CD4-positive, alpha-beta T cell treated with Interleukin-4 for 1 hour (primary cell): ENCODE results near the gene DLX3.
"Not testable (repeated sequence)": the region's sequence is repeated elsewhere in the genome, so short reads cannot be mapped to it uniquely, and the experiment has no call there.

Experiments used
- DNase-seq, 2 donors: peaks; one replicate each; pipeline ENCODE4 v3.0.0-alpha.2; 2020 to 2022

The DLX3 gene

DNA sequence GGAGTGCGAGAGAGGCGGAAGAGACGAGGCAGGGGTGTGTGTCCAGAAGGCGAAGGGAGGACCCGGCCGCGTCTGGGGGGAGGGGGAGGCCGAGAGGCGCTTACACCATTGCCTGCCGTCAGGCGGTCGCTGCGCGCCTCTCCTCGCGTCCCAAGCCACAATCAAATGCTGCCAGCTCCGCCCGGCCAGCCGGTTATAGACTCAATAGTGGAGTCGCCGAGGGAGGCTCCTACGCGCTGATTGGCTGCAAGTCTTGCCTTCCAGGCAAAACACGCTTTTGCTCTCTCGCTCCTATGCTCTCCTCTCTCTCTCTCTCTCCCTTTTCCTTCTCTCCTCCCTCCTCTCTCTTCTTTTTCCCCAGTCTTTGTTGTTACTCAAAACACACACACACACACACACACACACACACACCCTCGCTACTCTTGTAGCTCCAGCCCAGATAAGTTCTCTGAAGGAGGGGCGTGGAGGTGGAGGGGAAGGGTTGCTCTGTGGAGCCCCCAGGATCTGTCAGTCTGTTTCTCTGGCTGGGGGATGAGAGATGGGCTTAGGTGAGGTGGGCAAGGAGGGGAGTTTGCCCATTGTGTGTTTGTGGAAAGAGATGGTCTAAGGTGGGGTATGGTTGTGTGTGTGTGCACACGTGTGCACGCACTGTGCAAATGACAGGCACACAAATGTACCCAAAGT lies at the start of gene DLX3:
DLX3 (minus strand) TSS at position 170 of the 684 bp plus-strand sequence. CDS start 226 bp downstream, outside the sequence.
- no peak for DNase-seq

DNA sequence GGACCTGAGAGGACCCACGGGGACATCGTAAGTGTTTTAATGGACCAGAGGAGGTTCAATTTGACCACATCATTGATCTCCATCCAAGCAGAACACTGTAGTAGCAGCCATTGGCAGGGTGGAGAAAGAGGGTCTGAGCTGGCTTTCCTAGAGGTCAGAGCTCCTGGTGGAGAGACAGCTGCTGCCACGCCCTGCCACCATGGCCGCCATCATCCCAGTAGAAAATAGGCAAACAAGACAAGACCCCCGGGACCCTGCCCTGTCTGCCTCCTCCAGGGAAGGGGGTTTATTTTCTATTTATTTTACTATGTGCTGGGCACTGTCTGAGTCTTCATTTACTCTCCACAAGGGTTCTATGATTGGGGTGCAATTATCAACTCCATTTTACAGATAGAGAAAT lies 49.5 kb upstream of the DLX3 start:
- DNase-seq: no peak

DNA sequence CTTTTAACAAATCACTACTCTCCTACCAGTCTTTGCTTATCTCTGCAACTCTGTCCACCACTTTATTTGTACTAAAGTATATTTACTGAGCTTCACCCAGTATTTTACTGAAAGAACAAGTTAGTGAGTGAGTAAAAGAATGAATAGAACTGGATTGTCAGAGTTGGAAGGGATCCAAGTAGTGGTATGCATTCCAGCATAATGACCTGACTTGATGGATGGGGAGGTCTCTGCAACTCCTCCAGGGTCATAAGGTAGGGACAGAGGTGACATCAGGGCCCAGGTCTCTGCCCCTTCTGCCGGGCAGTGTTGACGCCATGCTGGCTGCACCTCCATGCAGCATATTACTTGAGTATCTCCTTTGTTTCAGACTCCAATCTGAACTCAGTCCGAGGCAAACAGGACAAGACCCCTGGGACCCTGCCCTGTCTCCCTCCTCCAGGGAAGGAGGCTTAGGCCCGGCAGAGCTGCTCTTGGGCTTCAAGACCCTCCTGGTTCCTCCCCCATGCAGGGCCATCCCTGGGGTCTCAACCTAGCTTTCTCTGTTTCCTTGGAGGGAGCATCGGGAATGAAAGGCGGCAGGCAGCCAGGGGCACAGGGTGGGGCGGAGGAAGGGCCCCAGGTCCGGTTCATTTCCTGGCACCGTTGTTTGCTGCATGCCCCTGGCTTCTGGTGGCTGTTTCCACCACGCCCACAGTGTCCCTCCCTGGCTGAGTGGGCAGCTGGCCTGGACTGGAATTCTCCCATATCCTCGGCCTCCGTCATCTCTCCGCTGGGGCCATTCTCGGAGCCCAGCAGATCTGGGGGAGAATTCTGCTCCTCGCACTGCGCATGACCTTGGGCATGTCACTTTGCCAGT lies 48.5 kb upstream of the DLX3 start:
- DNase-seq: no peak

DNA sequence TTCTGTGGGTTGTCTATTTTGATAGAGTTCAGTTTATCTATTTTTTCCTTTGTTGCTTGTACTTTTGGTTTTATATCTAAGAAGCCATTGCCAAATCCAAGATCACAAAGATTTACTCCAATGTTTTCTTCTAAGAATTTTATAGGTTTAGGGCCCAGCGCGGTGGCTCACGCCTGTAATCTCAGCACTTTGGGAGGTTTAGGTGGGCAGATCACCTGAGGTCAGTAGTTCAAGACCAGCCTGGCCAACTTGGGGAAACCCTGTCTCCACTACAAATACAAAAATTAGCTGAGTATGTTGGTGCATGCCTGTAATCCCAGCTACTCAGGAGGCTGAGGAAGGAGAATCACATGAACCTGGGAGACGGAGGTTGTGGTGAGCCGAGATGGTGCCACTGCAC lies 47.2 kb upstream of the DLX3 start:
- DNase-seq: no peak

DNA sequence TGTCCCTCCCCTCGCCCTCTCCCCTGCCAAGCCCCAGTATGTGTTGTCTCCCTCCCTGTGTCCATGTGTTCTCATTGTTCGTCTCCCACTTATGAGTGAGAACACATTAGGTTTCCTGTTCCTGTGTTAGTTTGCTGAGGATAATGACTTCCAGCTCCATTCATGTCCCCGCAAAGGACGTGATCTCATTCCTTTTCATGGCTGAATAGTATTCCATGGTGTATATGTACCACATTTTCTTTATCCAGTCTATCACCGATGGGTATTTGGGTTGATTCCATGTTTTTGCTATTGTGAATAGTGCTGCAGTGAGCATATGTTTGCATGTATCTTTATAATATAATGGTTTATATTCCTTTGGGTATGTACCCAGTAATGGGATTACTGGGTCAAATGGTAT lies 45.5 kb upstream of the DLX3 start:
- DNase-seq: not testable (repeated sequence)

DNA sequence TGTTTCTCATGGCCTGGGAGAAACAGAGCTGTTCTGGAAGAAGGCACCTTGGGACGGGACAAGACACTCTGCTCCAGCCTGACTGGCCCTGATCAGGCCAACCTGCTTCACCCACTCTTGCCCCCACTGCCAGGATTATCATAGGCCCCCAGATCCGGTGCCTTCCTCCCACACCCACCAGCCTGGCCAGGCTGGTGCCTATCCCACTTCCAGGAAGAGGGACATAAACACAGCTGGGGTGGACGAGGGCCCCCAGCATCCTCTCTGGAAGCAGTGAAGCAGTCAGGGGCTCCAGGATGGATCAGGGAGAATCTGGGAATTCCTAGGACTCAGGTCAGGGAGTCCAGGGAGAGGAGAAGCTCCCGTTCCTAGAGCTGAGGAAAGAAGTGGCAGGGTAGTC lies 44.0 kb upstream of the DLX3 start:
- no peak for DNase-seq

DNA sequence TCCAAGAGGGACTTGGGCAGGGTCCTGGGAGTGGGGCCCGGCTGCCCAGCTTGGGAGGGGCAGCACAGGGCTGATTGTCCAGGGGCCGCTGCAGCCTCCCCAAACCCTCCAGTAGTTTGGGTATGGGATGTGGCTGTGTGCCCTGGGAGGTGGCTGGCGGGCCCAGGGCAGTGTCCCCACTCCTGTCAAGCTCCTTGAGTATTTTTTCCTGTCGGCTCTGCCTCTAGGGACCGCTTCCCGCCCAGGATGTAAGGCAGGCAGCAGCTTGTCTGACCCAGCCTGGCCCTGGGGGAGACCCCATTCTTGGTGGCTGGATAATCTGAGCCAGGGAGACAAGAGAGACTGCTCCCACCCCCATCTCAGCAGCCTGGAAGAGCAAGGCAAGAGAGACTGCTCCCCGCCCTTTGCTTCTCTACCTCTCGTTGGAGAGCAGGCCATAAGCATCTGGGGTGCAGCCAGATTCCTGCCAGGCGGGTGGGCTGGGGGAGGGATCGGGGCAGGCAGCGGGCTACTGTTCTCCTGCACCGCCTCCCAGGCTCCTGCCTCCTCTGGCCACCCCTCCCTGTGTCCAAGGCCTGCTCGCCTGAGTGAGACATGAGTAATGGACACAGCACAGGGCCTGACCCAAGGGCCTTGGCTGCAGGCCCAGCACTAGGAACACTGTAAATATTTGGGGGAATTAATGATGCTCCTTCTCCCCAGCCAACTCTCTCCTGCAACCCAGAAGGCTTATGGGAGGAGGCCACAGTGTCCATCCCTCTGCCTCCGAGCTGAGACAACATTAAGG lies 42.5 kb upstream of the DLX3 start:
- no peak for DNase-seq

DNA sequence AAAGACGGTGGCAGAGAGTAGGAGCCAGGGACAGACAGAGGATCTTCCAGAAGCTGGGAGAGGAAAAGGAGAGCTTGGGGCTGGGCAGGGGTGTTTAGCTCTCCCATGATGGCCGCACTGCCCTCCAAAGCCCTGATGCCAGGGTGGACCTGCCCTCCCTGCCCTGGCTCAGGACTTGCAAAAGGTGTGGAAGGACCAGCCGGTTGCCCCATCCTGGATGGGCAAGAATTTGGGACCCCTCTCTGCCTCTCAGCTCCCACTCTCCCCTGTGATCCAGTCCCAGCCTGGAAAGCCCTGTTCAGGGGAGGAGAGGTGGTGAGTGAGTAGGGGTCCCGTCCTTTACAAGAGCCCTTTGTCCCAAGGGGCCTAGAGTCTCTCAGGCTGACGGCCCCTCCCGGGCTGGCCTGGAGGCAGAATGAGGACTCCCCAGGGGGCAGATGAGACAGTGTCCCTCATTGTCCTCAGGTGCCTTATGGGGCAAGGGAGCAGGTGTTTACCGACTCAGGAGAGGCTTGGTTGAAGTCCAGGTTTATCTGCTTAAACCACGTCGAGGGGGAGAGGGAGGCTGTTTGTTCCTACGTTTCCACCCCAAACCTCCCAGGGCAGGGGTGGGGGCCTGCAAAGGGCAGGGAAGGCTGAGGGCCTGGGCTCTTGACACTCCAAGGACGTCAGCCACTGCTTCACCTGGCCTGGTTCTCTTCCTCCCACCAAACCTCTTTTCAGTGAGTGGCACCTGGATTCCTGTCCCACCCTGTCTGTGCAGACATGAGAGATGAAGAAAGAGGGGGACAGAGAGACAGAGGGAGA lies 41.6 kb upstream of the DLX3 start:
- DNase-seq: no peak

DNA sequence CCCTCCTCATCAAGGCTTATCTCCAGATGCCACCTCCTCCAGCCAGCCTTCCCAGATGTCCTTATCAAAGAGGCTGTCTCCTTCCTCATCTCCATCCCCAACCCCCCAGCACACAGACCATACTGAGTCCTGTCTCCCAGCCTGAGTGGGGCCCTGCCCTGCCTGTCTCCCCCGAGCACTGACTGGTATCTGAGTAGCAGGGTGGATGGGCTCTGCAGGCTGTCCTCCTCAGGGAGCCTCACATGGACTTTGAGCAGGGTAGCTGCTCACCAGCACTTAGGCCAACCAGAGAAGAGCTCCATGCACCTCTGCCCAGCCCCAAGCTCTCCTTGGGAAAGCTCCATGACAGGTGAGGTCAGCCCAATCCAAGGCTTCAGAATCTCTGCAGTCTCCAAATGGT lies 40.9 kb upstream of the DLX3 start:
- no peak for DNase-seq

DNA sequence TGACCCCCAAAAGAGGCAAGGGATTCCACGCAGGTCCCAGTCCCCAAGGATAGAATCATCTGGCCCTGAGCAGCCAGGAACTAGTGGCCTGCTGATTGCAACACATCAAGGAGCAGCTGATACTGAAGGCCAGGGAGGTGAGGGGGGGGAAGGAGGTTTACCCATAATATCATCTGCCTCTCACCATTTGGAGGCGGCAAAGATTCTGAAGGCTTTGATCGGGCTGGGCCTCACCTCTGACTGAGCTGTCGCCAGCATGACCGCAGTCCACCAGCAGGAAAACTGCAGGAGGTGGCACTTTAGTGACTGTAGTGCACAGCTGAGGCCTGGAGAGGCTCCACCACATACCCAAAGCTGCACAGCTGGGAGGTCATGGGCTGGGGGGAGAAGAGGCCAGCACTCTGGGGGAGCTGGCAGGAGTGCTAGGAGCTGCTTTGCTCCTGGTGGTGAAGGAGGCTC lies 40.4 kb upstream of the DLX3 start:
- DNase-seq: no peak

DNA sequence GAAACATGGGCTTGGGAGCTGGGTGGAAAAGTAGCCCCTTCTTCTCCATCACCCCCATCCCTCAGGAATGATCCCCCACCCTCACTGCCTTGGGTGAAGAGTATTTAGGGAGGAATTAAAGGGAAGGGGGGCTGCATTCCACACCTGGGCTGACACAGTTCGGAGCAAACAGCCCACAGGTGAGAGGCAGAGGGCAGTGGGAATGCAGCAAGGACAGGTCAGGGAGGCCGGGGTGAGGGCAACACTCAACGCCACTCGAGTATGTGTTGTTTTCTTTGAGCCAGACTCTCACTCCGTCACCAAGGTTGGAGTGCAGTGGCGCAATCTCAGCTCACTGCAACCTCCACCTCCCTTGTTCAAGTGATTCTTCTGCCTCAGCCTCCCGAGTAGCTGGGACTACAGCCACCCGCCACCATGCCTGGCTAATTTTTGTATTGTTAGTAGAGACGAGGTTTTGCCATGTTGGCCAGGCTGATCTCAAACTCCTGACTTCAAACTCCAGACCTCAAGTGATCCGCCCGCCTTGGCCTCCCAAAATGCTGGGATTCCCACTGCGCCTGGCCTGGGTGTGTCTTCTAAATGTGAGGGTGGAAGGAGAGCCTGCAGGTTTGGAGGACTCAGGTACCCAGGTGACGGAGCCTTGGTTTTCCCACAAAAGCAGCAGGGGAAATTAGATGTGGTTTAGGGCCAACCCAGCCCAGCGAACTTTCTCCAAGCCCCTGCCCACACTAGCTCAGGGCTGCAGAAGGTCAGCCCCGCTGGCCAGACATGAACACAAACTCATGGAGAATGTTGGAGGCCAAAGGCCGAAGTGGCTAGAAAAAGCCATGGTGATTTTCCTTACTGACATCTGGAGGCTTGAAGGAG lies 39.7 kb upstream of the DLX3 start:
- DNase-seq: no peak

DNA sequence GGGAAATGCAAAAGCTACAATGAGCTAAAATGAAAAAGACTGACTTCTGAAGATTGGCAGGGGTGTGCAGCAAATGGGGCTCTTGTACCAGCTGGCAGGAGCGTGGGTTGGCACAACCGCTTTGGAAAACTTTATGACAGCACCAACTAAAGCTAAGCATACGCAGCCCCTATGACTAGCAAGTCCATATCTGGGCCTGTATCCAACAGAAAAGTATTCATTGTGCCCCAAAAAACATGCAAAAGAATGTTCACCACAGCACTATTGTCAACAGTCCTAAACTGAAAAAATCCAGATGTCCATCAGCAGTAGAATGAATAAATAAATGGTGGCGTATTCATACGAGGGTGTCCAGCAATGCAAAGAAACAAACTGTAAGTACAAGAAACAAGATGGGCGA lies 38.3 kb upstream of the DLX3 start:
- DNase-seq: no peak

DNA sequence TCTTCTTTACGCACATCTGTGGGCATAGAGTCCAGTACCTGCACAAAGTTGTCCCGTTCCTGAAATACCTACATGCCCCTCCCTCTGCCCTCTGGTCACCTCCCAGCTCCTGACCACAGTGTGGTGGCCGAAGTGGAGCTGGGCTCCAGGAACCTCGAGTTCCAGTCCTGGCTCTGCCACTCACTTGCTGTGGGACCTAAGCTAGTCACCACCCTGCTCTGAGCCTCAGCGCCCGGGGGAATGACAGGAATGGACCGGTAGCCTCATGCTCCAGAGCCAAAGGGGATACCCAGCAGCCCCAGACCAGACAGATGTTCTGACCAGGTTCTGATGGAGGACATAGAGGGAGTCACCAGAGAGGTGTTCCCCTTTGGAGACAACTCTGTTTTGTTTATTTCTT lies 34.2 kb upstream of the DLX3 start:
- DNase-seq: no peak

DNA sequence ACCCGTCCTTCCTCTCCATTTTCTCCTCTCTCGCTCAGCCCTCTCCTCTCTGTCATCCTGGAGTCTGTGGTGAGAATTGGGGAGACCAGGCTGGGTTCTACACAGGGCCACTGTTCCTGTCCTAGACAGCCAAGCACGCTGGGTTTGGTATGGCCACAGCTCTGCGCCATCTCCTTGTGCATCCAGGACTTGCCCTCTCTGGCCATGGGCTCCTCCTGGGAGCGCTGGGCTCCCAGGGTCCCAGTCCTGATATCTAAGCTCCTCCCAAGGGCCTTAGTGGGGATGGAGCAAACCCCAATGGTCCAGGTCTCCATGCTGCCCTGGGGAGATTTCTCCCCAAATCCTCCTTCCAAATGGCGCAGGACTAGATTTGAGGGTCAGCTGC lies 33.7 kb upstream of the DLX3 start:
- no peak for DNase-seq

DNA sequence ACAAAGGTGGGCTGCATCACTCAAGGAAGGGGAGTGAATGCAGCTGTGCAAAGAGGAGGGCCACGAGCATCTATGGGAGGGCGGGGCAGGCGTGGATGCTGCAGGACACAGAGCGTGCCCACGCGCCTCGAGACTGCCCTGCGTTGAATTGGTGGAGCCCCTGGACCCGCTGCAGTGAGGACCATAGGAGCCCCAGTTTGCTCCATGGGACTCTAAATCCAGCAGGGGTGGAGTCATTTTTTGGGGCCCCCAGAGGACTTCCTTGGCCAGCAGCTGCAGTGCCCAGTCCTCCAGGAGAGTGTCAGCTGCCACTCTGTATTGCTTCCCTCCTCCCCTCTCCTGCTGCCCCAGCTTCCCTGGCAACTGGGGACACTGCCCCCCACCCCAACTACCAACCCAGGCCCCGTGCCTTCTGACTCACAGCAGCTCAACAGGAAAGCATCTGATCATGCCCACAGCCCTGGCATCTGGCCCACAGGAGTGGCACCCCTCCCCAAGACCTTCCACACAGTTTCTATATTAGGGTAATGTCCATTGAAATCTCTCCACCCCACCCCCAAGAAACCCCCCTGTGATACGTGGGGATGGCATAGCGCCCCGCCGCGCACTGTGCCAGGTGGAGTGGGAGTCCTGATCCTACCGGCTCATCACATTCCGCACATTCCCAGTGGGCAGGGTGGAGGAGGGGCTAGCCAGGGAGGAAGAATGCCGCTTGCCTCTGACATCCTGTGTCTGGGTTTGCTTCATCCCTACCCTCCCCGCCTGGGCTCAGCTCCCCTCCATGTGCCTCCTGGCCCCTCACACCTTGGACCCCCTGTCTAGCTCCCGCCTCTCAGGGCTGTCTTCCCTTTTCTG lies 33.1 kb upstream of the DLX3 start:
- DNase-seq: no peak

DNA sequence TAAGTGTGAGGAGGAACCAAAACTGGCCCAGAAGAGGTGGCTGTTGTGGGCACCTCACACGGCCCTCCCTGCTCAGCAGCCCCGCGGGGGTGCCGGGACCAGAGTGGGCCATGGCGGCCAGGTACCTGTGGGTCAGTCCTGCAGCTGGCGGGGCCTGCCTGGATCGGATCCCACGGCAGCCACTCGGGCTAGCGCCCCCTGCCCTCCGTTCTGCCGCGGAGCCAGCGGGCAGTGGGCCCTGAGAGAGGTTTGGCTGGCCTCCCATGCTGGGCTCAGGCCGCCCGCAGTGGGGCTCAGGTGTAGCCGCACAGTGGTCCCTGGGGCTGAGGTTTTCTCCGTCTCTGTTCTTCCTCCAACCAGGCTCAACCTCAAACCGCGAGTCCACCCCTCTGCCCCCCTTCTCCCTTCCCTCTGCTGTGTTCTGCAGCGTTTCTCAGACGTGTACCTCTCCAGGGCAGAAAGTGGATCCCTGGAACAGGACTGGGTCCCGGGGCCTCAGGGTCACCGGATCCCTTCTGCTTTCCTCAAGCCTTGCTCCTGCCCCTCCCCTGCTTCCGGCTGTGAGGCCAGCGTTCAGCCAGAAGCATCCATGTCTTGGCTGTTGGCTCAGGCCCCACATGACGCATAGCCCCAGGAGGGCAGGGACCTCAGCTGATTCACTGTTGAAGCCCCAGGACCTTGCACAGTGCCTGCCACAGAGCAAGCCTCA lies 32.3 kb upstream of the DLX3 start:
- DNase-seq: no peak

DNA sequence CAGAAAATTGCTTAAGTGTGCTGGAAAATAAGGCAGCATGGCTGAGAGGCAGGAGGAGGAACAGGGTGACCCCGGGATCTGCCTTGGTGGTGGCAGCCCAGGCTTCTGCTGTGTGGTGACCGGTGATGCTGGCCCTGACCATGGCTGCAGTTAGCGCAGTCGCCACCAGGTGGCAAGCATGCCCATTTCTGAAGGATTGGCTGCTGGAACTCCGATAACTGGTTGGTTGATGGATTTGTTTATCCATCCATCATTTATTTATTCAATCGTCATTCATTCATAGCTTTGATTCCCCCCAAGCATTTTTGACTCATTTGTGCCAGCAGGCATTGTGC lies 31.8 kb upstream of the DLX3 start:
- DNase-seq: peak; percentile 73 to 81

DNA sequence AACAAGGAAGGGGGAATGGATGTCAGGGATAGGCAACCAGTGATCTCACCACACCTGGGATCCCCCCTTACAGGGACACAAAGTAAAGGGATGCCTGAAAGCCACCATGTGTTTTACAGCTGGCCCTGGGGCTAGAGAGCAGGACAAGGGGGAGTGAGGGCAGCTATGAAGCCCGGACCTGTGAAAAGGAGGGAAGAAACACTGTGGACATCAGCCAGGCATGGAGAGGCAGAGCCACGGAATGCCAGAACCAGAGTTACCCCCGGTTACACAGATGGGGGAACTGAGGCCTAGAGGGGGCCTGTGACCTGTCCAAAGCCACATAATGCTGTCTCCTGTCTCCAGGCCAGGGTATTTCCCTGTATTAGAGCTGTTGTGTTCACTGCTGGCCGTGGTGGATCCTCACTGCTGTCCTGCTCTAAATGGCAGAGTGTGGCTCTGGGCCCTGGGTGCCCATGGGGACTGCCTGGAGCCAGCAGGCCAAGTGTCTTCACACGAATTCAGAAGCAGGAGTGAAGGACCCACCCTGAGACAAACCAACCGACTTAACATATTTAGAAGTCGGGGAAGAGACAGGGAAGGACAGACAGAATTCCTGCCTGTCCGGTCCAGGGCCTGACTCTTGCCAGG lies 31.1 kb upstream of the DLX3 start:
- no peak for DNase-seq

DNA sequence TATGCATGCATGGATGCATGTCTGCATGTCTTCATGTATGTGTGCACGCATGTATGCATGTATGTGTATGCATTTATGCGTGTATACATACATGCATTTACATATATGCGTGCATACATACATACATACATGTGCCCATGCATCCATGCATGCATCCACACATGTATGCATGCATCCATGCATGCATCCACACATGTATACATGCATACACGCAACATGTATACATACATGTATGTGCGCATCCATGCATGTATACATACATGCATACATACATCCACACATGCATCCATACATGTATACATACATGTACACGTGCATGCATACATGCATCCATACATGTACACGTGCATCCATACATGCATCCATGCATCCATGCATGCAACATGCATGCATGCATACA lies 29.8 kb upstream of the DLX3 start:
- DNase-seq: no peak

DNA sequence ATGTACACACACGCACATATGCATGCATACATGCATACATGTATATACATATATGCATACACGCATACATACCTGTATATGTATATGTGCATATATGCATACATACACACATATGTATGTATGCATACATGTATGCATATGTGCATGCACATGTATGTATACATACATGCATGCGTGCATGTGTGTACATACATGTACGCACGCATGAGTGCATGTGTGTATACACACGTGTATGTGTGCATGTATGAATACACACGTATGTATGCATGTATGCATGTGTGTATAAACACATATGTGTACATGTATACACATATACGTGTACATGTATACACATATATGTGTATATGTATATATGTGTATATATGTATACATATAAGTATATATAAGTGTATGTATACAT lies 28.5 kb upstream of the DLX3 start:
- no peak for DNase-seq
